GM21381 (cell line): ENCODE data around the gene PRPF6.

ENCODE experiments used
- ATAC-seq: cut with Tn5 transposase; IDR thresholded peaks from one replicate; pipeline ENCODE4 v1.9.1; 2021; ENCODE audit warnings: mild to moderate bottlenecking, moderate library complexity; ENCODE audit not compliant: unreplicated experiment

The PRPF6 gene

GRCh38 chr20:64033981-64034493 is 53.1 kb downstream of the PRPF6 start:
- ATAC-seq, result no peak

GRCh38 chr20:64035066-64035932 is 54.4 kb downstream of the PRPF6 start:
- ATAC-seq, result no peak

- ATAC-seq, result no peak
Measured at GRCh38 chr20:64035933-64036345, 55.0 kb downstream of the PRPF6 start, which contains the start of gene C20orf204. C20orf204 (plus strand) TSS chr20:64036182; CDS start chr20:64036324, 142 bp downstream.

GRCh38 chr20:64036346-64037198 is 55.6 kb downstream of the PRPF6 start:
- no peak for ATAC-seq

GRCh38 chr20:64037199-64037497 is 56.2 kb downstream of the PRPF6 start:
- no peak for ATAC-seq

GRCh38 chr20:64037498-64038213 is 56.7 kb downstream of the PRPF6 start:
- ATAC-seq, result no peak

- ATAC-seq, result peak; percentile 32
Measured at GRCh38 chr20:64038224-64038564, 57.3 kb downstream of the PRPF6 start.

DNA sequence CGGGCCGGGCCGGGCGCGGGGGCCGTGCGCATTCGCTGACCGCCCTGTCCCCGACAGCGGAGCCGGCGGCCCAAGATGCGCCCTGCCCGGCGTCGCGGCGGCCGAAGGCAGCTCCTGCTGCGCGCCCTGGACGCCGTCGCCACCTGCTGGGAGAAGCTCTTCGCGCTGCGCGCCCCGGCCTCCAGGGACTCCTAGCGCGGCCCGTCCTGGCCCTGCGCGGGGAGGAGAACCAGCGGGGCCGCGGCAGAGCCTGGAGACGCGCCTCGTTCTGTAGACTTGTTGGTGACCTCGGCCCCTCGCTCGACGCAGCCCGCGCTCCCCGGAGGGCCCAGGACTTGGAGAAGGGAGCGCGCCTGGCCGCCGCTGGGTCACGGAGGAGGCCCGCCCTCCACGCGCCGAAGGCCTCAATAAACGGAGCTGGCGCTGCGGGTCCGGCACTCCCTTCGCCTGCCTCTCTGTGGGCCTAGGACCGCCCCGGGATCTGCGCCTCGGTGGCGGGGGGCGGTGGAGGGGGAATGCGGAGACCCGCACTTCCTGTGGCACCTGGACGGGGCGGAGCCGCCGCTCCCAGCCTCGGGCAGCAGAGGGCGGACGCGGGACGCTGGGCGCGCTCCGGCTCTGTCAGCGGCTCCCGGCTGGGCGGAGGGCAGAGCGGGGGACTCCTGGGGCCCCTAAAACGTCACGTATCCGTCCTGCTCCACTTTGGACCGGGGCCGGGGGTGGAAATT is 57.8 kb downstream of the PRPF6 start:
- peak; percentile 58 for ATAC-seq

DNA sequence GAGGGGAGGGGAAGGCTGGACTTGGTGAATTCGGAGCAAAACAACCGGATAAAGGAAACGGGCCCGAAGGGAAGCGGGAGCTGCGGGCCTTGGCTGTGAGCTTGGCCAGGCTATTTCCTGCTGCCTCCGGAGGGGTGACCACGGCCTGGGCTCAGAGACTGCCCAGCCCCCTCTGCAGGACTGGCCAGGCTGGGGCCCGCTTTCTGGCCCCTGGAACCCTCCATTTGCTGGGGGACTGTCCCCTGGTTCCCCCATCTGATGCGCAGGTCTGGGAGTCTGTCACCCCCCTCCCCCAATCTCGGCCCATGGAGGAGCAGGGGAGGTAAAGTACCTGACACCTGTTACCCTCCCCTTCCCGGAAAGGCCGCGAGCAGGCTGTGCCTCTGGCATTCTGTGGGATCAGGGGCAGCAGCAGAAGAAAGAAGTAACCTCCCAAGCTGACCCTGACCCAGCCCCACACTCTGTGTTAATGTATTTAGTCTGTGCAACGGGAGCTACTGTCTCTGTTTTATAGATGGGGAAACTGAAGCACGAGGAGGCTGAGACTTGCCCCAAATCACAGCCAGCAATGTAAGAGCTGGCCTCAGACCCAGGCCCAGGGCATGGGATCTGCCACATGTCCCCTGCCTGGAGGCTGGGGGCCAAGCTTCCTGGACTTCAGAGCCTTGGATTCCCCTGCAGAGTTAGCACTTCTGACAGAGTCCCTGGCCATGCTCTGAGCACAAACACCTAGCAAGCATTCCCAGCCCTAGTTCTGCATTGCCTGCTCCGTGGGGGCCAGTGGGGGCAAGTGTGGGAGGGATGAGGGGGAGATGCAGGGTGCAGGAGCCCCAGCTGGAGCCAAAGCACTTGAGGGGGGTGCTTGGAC is 58.6 kb downstream of the PRPF6 start:
- ATAC-seq, result no peak

DNA sequence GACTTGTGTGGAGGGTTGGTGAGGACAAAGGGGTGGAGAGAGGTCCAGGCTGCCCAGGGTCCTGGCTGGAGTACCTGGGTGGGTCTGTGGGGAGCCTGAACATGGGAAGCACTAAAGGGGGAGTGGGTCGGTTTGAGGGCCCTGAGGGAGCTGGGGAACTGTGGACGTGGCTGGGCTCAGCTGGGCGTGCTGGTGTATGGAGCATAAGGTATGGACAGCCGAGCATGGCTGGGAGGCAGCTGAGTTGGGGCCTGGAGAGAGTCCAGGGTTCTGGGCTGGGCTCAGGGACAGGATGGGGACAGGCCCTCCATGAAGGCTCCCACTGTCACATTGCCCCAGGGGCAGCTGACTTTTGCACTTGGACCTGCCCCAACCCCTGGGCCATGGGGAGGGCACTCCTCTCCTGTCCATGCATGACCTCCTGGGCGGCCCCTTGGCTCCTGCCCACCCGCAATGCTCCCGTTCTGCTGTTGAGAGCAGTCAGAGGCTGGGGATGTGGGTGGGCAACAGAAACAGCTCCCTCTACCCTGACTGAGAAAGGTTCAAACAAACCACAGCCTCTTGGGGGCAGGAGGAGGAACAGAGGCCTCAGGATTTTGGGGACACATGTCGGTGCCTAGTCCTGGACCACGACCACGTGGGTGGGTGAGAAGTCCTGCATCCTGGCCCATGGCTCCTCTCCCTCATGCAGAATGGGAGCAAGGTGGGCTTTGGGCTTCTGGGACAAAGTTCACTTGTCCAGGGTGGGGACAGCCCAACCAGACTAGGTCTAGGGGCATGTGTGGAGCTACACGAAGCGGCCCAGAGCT is 59.5 kb downstream of the PRPF6 start:
- ATAC-seq, result no peak

GRCh38 chr20:64041040-64041780 is 60.3 kb downstream of the PRPF6 start:
- no peak for ATAC-seq

DNA sequence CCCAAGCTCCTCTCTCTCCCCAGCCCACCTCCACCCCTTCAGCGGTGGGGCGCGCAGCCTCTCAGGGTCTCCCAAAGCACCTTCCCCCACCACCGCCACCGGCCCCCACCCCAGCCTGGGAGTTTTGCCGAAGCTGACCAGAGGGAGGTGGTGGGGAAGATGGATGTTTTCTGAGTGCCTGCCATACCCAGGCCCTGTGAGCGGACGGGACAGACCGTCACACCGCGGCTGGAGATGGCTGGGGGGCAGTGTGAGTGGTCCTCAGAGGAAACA is 60.8 kb downstream of the PRPF6 start:
- ATAC-seq, result no peak

DNA sequence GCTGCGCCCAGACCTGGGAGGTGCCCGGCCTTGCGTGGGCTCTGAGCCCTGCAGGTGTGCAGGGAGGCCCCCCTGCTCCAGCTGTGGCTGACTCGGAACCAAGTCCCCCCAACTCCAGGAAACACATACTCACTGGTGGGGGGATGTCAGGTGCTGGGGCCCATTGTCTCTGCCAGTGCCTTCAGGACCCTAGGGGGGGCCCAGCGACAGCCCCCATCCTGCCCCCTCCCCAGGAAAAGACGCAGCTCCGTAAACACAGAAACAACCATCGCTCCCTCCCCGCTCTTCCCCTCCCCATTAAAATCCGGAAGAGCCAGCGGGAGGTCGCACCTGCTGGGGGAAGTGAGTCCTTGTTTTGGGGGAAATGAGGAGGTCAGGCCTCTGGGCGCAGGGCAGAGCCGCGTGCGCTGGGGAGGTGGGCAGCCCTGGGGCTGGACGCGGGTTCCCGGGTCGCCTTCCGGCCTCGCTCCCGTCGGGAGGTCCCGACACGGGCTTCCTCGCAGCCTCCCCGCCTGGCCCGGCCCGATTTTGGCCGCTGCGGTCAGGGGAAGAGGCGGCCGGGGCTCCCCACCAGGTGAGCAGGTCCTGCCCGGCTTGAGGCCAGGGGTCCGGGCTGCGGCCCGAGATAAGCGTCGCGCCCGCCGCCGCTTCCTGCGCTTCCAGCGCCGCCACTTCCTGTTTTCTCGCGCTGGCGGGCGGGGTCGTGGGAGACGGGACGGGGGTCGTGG is 61.3 kb downstream of the PRPF6 start:
- no peak for ATAC-seq

- ATAC-seq, result no peak
Measured at GRCh38 chr20:64043768-64044167, 62.8 kb downstream of the PRPF6 start.

GRCh38 chr20:64044484-64045247 is 63.7 kb downstream of the PRPF6 start:
- no peak for ATAC-seq

GRCh38 chr20:64045346-64046011 is 64.5 kb downstream of the PRPF6 start:
- ATAC-seq, result no peak

GRCh38 chr20:64047046-64047389 is 66.1 kb downstream of the PRPF6 start:
- ATAC-seq, result no peak
